Lung (tissue), 12 donors: Measurements from ENCODE around the gene COL15A1. TPM values are rescaled to one million over a fixed set of nuclear protein-coding genes. Genes with fewer than 3 reads are reported as not detected.

Experiments
- ATAC-seq: fragments of 200-7000 bp; cut with Tn5 transposase; one replicate; pipeline ENCODE4 v1.9.1; 2020; ENCODE audit warnings: moderate number of reproducible peaks; ENCODE audit not compliant: insufficient read depth, low FRiP score
- DNase-seq, 3 donors: peaks; one replicate each; pipeline ENCODE4 v3.0.0-alpha.2; 2013 to 2017
- H3K27ac ChIP-seq, 2 donors: one replicate each; pipeline ENCODE4 v1.5.1; 2013; ENCODE audit warnings: mild to moderate bottlenecking in 2 of 2, moderate library complexity in 2 of 2, control low read depth in 1 of 2, inconsistent platforms in 1 of 2, low read depth in 1 of 2, low read length in 1 of 2
- H3K27me3 ChIP-seq, 3 donors: one replicate each; pipeline ENCODE4 v1.5.1; 2013; ENCODE audit warnings: low read length in 2 of 3; ENCODE audit not compliant: control insufficient read depth in 3 of 3, insufficient read depth in 3 of 3
- H3K36me3 ChIP-seq, 4 donors: one replicate each; pipeline ENCODE4 v1.5.1; 2013; ENCODE audit warnings: low read length in 4 of 4, mild to moderate bottlenecking in 1 of 4, moderate library complexity in 1 of 4; ENCODE audit not compliant: control insufficient read depth in 4 of 4, insufficient read depth in 4 of 4
- H3K4me1 ChIP-seq, 5 donors: one replicate each; pipeline ENCODE4 v1.5.1; 2013; ENCODE audit warnings: low read length in 5 of 5, mild to moderate bottlenecking in 2 of 5, moderate library complexity in 1 of 5; ENCODE audit not compliant: control insufficient read depth in 5 of 5, insufficient read depth in 5 of 5
- H3K4me3 ChIP-seq: one replicate; pipeline ENCODE4 v1.5.1; 2013; ENCODE audit warnings: mild to moderate bottlenecking, control low read depth, moderate library complexity
- H3K9ac ChIP-seq, 2 donors: one replicate each; pipeline ENCODE4 v1.5.1; 2013; ENCODE audit warnings: low read length in 2 of 2, control low read depth in 1 of 2; ENCODE audit not compliant: insufficient read depth in 1 of 2
- H3K9me3 ChIP-seq, 4 donors: one replicate each; pipeline ENCODE4 v1.5.1; 2013; ENCODE audit warnings: low read length in 3 of 4, mild to moderate bottlenecking in 1 of 4, moderate library complexity in 1 of 4; ENCODE audit not compliant: control insufficient read depth in 4 of 4, insufficient read depth in 3 of 4
- CTCF ChIP-seq: IDR thresholded peaks from 2 replicates; pipeline ENCODE4 v1.5.1; 2012; ENCODE audit warnings: mild to moderate bottlenecking; ENCODE audit errors: control extremely low read depth, extremely low read depth
- WGBS, 2 donors: extraction: QIAGEN DNeasy Blood & Tissue Kit; methylation state at CpG; one replicate each; pipeline ENCODE4 v1.1.7; 2013; 5-methylcytosine and 5-hydroxymethylcytosine counted together
- polyA plus RNA-seq, 2 donors: library from polyadenylated mRNA; stranded (reverse); fragments of 200-250 nt; gene quantifications; one replicate each; pipeline ENCODE4 v1.2.1, GENCODE V29; 2013
- total RNA-seq, 2 donors: library from RNA; depleted of rRNA in 1 of 2; stranded (reverse); fragments of >200 nt in 1 of 2; gene quantifications; one replicate each; pipeline ENCODE4 v1.2.1, GENCODE V29; 2014 to 2021
- donor health status: control.
- donor health status: control.
- donor health status: Bipolar disorder and iron deficiency.
- donor health status: healthy.
- donor health status: DM: yes; HTN: yes; CAD: no.

The COL15A1 gene
- total and polyA plus RNA-seq, 4 donors: 2.9 to 40.5 (median 8.5) TPM

- peaks cover 0 to 7% (median 0%) of the 10 kb centered on the region in 4 donors for H3K9me3 ChIP-seq
- no peak overlapping the region for H3K9ac ChIP-seq
- ATAC-seq (no peak), DNase-seq (no peak)
- H3K27ac ChIP-seq: no peak overlapping the region
- H3K4me1 ChIP-seq: no peaks in the 10 kb centered on the region
- H3K36me3 ChIP-seq: peaks cover 0 to 3% (median under 1%) of the 10 kb centered on the region in 4 donors
- H3K4me3 ChIP-seq: no peak overlapping the region
- TF ChIP-seq CTCF: no peak
- no peaks in the 10 kb centered on the region for H3K27me3 ChIP-seq
- WGBS, 2 donors: 54 to 55% methylated on average over 4 of the region's 4 CpGs
Observed at GRCh38 chr9:99013550-99013949, 69.8 kb downstream of the COL15A1 start.

- no peaks in the 10 kb centered on the region for H3K4me1 ChIP-seq
- ATAC-seq: no peak
- no peak for TF ChIP-seq CTCF
- no peaks in the 10 kb centered on the region for H3K27me3 ChIP-seq
- 91 to 92% methylated on average over 3 of the region's 3 CpGs for WGBS, 2 donors
- H3K9me3 ChIP-seq: peaks cover 0 to 2% (median 0%) of the 10 kb centered on the region in 4 donors
- H3K4me3 ChIP-seq: no peak overlapping the region
- H3K36me3 ChIP-seq: peaks cover 0 to 3% (median under 1%) of the 10 kb centered on the region in 4 donors
- DNase-seq: no peak
- no peak overlapping the region for H3K27ac ChIP-seq
- no peak overlapping the region for H3K9ac ChIP-seq
Observed at GRCh38 chr9:99015448-99015847, 71.7 kb downstream of the COL15A1 start.

DNA sequence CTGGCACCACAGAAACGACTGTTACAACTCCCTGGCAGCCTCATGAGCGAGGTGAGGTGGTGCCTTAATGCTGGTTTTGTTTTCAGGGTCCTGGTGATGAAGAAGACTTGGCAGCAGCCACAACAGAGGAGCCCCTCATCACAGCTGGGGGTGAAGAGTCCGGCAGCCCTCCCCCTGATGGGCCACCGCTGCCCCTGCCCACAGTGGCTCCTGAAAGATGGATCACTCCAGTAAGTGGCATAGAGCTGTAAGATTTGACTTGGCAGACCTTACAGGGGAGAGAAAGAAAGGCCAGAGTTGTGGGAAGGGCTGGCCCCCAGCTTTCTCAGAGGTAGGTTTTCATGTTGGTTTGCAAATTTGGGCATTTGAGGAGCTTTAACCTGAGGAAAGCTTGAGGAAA, 72.2 kb downstream of the COL15A1 start:
- Histone ChIP-seq H3K27ac (no peak overlapping the region), H3K9me3 (no peaks in the 10 kb centered on the region), H3K36me3 (peaks cover 0 to 3% (median under 1%) of the 10 kb centered on the region in 4 donors), H3K27me3 (no peaks in the 10 kb centered on the region), H3K4me1 (no peaks in the 10 kb centered on the region), H3K4me3 (no peak overlapping the region), H3K9ac (no peak overlapping the region)
- no peak for TF ChIP-seq CTCF
- no peak for DNase-seq
- no peak for ATAC-seq
- WGBS, 2 donors: 87 to 90% methylated on average over 4 of the region's 4 CpGs

DNA sequence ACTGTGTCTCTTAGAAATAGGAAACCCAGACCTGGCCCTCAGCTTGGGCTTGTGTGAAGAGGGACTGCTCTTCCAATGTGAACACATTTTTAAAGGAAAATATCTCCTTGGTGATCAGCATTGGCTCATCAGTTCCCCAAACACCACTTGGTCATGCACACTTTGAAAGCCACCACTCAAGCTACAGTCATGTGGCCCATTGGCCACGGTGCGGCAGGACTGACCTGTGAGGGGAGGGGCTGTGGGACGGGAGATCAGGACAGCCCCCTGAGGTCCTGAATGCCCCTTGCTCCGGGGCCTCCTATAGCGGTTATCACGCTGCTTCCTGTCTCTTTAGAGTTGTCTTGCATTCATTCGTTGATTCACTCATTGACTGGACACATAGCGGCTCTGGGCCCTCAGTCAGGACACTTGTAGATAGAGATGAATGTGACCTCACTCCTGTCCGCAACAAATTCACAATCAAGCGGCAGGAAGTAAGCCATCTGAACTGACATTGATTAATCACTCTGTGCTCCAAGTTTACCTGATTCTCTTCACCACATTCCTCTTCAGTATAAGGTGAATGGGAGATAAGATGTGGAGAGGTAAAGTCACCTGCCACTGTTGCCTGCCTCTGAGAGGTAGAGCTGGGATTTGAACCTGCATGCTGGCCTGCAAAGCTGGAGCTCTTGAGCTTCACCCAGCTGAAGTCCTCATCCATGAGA, 73.1 kb downstream of the COL15A1 start:
- H3K27me3 ChIP-seq: no peaks in the 10 kb centered on the region
- WGBS, 2 donors: 93 to 94% methylated on average over 10 of the region's 10 CpGs
- H3K4me3 ChIP-seq: no peak overlapping the region
- H3K9ac ChIP-seq: no peak overlapping the region
- ATAC-seq (no peak), DNase-seq (no peak)
- peaks cover 0 to 3% (median under 1%) of the 10 kb centered on the region in 4 donors for H3K36me3 ChIP-seq
- no peaks in the 10 kb centered on the region for H3K4me1 ChIP-seq
- H3K27ac ChIP-seq: no peak overlapping the region
- no peaks in the 10 kb centered on the region for H3K9me3 ChIP-seq
- TF ChIP-seq CTCF: no peak
